GM13977 (cell line): ENCODE data around the gene USP5.

Experiments
- DNase-seq: peaks from one replicate; pipeline ENCODE4 v3.0.0; 2012; ENCODE audit warnings: low spot score
- CTCF ChIP-seq: IDR thresholded peaks from 2 replicates; pipeline ENCODE4 v1.5.1; 2012; ENCODE audit warnings: mild to moderate bottlenecking, control low read depth; ENCODE audit not compliant: insufficient read depth; ENCODE audit errors: extremely low read depth, missing control alignments
- in situ Hi-C: fragments of 300-500 bp; cut with MboI; formaldehyde crosslinking; loops from one replicate; pipeline ENCODE4 v1.12.0; 2022; ENCODE audit warnings: low sequenced_read_pairs, low pct_unique_long_range_greater_than_20kb, mixed read lengths, inconsistent platforms; ENCODE audit not compliant: unreplicated experiment

The USP5 gene

GRCh38 chr12:6821591-6822425, 30.1 kb upstream of the USP5 start, which contains the start of gene GPR162:
Gene GPR162 (plus strand): TSS chr12:6821821. CDS start chr12:6823899, 2,078 bp downstream.
- no peak for DNase-seq
- in situ Hi-C loops = no loop called here

GRCh38 chr12:6822426-6823135, 29.4 kb upstream of the USP5 start:
- in situ Hi-C loops = no loop called here
- TF ChIP-seq CTCF = no peak
- DNase-seq = no peak

More at GRCh38 chr12:6821591-6822425, 30.1 kb upstream of the USP5 start, which contains the start of gene GPR162:
- no peak for TF ChIP-seq CTCF

- no peak for TF ChIP-seq CTCF
- in situ Hi-C loops = no loop called here
- no peak for DNase-seq
These were observed 28.5 kb upstream of the USP5 start for GRCh38 chr12:6823182-6824084.

GRCh38 chr12:6824085-6824775, 27.7 kb upstream of the USP5 start:
- DNase-seq = no peak
- no peak for TF ChIP-seq CTCF
- in situ Hi-C loops = no loop called here

GRCh38 chr12:6824901-6825381, 27.0 kb upstream of the USP5 start:
- TF ChIP-seq CTCF = no peak
- in situ Hi-C loops = no loop called here
- no peak for DNase-seq
